Aorta (tissue), 5 donors: ENCODE data around the gene TAF7L. TPM values are rescaled to one million over a fixed set of nuclear protein-coding genes. Genes with fewer than 3 reads are reported as not detected.
"Not testable (repeated sequence)": the region's sequence is repeated elsewhere in the genome, so short reads cannot be mapped to it uniquely, and the experiment has no call there.

Experiments
- ATAC-seq: fragments of 200-7000 bp; cut with Tn5 transposase; one replicate; pipeline ENCODE4 v1.9.1; 2022; ENCODE audit warnings: moderate library complexity; ENCODE audit not compliant: low FRiP score
- DNase-seq, 2 donors: peaks; one replicate each; pipeline ENCODE4 v3.0.0-alpha.2; 2020
- H3K27ac ChIP-seq, 2 donors: one replicate each; pipeline ENCODE4 v1.5.1; 2013; ENCODE audit warnings: low read length in 2 of 2, mild to moderate bottlenecking in 2 of 2, moderate library complexity in 2 of 2, control low read depth in 1 of 2, inconsistent platforms in 1 of 2, low read depth in 1 of 2
- H3K27me3 ChIP-seq, 2 donors: one replicate each; pipeline ENCODE4 v1.6.1; 2013; ENCODE audit warnings: control low read depth in 1 of 2, low read length in 1 of 2, mild to moderate bottlenecking in 1 of 2, moderate library complexity in 1 of 2; ENCODE audit not compliant: insufficient read depth in 2 of 2, control insufficient read depth in 1 of 2
- H3K36me3 ChIP-seq, 2 donors: one replicate each; pipeline ENCODE4 v1.6.1; 2013; ENCODE audit warnings: control low read depth in 1 of 2, low read length in 1 of 2, mild to moderate bottlenecking in 1 of 2; ENCODE audit not compliant: insufficient read depth in 2 of 2, control insufficient read depth in 1 of 2
- H3K4me1 ChIP-seq, 2 donors: one replicate each; pipeline ENCODE4 v1.6.1; 2013; ENCODE audit warnings: low read length in 2 of 2, control low read depth in 1 of 2, mild to moderate bottlenecking in 1 of 2, moderate library complexity in 1 of 2; ENCODE audit not compliant: insufficient read depth in 2 of 2, control insufficient read depth in 1 of 2
- H3K4me3 ChIP-seq, 2 donors: one replicate each; pipeline ENCODE4 v1.5.1; 2013; ENCODE audit warnings: low read length in 2 of 2, control low read depth in 1 of 2, mild to moderate bottlenecking in 1 of 2
- H3K9me3 ChIP-seq: one replicate; pipeline ENCODE4 v1.6.1; 2013; ENCODE audit warnings: mild to moderate bottlenecking, low read length; ENCODE audit not compliant: control insufficient read depth
- WGBS, 2 donors: extraction: QIAGEN DNeasy Blood & Tissue Kit; methylation state at CpG; one replicate each; pipeline ENCODE4 v1.1.7; 2013; 5-methylcytosine and 5-hydroxymethylcytosine counted together
- intact Hi-C, 2 donors: fragments of 100-400 bp; cut with DNase I; formaldehyde crosslinking; loops; one replicate each; pipeline versions ENCODE4 v1.14.2 to v1.15.0; 2022
- long read RNA-seq, 2 donors: library from polyadenylated mRNA; unstranded; transcript quantifications; one replicate each; pipeline ENCODE4 v2.0.0, GENCODE V29; 2020 to 2021
- polyA plus RNA-seq, 2 donors: library from polyadenylated mRNA; stranded (reverse); fragments of 200-250 nt; gene quantifications; one replicate each; pipeline ENCODE4 v1.2.3, GENCODE V29; 2013
- total RNA-seq, 2 donors: library from RNA; stranded (reverse); fragmentation: NEBNext Ultra II Directional; extraction: Animal tissue kit (Norgen Biotek cat#: 25700); gene quantifications; one replicate each; pipeline ENCODE4 v1.2.1, GENCODE V29; 2021
- donor health status: healthy with polysubstance abuse.
- donor health status: Bipolar disorder and iron deficiency.
- donor health status: DM: no; HTN: no; CAD: no.
- donor health status: DM: no; HTN: no; CAD: no.
- donor health status: DM: yes; HTN: yes; CAD: no.

TAF7L gene, protein sequence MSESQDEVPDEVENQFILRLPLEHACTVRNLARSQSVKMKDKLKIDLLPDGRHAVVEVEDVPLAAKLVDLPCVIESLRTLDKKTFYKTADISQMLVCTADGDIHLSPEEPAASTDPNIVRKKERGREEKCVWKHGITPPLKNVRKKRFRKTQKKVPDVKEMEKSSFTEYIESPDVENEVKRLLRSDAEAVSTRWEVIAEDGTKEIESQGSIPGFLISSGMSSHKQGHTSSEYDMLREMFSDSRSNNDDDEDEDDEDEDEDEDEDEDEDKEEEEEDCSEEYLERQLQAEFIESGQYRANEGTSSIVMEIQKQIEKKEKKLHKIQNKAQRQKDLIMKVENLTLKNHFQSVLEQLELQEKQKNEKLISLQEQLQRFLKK
- total RNA-seq, result not detected
- under 1 TPM in 1 of 2 donors, not detected in 1; 0.31 TPM for polyA plus RNA-seq
- long read RNA-seq, donor 1, result 0 reads
- long read RNA-seq, donor 2, result 0 reads

- H3K27ac ChIP-seq, result no peak within 1 kb of the TSS
- H3K36me3 ChIP-seq, result no peaks in the 10 kb centered on the region
- peak within 1 kb of the TSS in 1 of 2 donors; percentile 8 for H3K4me3 ChIP-seq
- H3K9me3 ChIP-seq, result no peaks in the 10 kb centered on the region
- H3K27me3 ChIP-seq, result no peaks in the 10 kb centered on the region
- no peaks in the 10 kb centered on the region for H3K4me1 ChIP-seq
- ATAC-seq, result peak; percentile 33
- intact Hi-C loops, result no loop called here
- WGBS, 2 donors, result 11 to 48% methylated on average over 72 to 75 of the region's 75 CpGs
- no peak for DNase-seq
These were observed at the start of gene TAF7L for GRCh38 chrX:101290957-101291603. Gene TAF7L, minus strand, starts transcription at chrX:101291334. Its CDS starts 3,791 bp downstream, at chrX:101287543.

DNA sequence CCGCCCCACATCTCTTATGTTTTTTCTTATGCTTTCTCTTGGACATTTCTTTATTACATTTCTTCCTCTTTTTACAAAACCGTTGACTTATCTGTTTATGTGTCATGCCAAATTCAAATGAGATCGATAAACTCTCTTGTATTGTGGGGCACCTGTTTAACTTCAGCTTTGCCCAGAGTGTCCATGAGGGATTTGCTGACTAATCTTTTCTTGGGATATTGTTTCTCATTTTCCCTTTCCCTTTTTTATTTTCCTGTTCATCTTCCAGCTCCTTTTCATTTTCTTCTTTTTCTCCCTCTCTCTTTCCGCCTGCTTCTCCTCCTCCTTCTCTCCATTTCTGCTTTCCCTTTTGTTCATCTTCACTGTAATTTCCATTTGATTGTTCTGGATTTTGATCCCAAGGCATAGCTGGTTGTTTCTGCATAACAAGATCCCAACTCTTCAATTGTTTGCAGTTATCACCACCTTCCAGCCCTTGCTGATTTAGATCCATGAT is 46.7 kb upstream of the TAF7L start:
- H3K36me3 ChIP-seq, result no peaks in the 10 kb centered on the region
- ATAC-seq (no peak), DNase-seq (no peak)
- no peak overlapping the region for H3K27ac ChIP-seq
- WGBS, 2 donors, result 88 to 93% methylated on average over 4 of the region's 4 CpGs
- H3K9me3 ChIP-seq, result no peaks in the 10 kb centered on the region
- no peaks in the 10 kb centered on the region for H3K27me3 ChIP-seq
- no peak overlapping the region for H3K4me3 ChIP-seq
- no peaks in the 10 kb centered on the region for H3K4me1 ChIP-seq
- intact Hi-C loops, result no loop called here

DNA sequence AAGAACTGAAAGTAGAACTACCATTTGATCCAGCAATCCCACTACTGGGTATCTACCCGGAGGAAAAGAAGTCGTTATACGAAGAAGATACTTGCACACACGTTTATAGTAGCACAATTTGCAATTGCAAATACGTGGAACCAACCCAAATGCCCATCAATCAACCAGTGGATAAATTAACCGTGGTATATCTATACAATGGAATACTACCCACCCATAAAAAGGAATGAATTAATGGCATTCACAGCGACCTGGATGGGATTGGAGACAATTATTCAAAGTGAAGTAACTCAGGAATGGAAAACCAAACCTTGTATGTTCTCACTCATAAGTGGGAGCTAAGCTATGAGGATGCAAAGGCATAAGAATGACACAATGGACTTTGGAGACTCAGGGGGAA is 43.2 kb upstream of the TAF7L start:
- H3K27me3 ChIP-seq, H3K36me3 ChIP-seq, DNase-seq, H3K4me3 ChIP-seq, intact Hi-C loops, H3K27ac ChIP-seq, H3K9me3 ChIP-seq, H3K4me1 ChIP-seq, ATAC-seq: not testable (repeated sequence)
- 70 to 71% methylated on average over 7 of the region's 7 CpGs for WGBS, 2 donors

DNA sequence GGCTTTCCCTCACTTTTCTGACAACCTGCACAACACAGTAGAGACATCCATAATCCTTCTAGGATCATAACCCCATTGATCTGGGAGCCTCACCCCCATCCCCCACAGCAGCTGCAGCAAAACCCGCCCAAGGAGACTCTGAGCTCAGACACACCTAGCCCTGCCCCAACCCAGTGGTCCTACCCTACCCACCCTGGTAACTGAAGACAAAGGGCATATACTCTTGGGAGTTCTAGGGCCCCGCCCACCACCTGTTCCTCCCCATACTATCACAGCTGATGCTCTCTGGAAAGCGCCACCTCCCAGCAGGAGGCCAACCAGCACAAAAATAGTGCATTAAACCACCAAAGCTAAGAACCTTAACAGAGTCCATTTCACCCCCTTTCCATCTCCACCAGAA is 35.5 kb upstream of the TAF7L start:
- 51 to 80% methylated on average over 3 of the region's 3 CpGs for WGBS, 2 donors
- intact Hi-C loops, H3K27ac ChIP-seq, H3K27me3 ChIP-seq, H3K4me3 ChIP-seq, DNase-seq, ATAC-seq, H3K36me3 ChIP-seq, H3K4me1 ChIP-seq, H3K9me3 ChIP-seq: not testable (repeated sequence)

GRCh38 chrX:101303790-101304189 is 12.7 kb upstream of the TAF7L start:
- DNase-seq, result no peak
- intact Hi-C loops, result no loop called here
- Histone ChIP-seq H3K4me1 (no peaks in the 10 kb centered on the region), H3K9me3 (no peaks in the 10 kb centered on the region), H3K36me3 (no peaks in the 10 kb centered on the region), H3K27ac (no peak overlapping the region), H3K27me3 (no peaks in the 10 kb centered on the region), H3K4me3 (no peak overlapping the region)
- ATAC-seq, result no peak
- WGBS, 2 donors, result 63 to 94% methylated on average over 1 of the region's 1 CpG

GRCh38 chrX:101295603-101296002 is 4.5 kb upstream of the TAF7L start:
- H3K9me3 ChIP-seq, intact Hi-C loops, H3K27ac ChIP-seq, H3K36me3 ChIP-seq, DNase-seq, ATAC-seq, H3K4me3 ChIP-seq, H3K27me3 ChIP-seq, H3K4me1 ChIP-seq: not testable (repeated sequence)
- WGBS, 2 donors, result 91 to 94% methylated on average over 3 of the region's 3 CpGs

DNA sequence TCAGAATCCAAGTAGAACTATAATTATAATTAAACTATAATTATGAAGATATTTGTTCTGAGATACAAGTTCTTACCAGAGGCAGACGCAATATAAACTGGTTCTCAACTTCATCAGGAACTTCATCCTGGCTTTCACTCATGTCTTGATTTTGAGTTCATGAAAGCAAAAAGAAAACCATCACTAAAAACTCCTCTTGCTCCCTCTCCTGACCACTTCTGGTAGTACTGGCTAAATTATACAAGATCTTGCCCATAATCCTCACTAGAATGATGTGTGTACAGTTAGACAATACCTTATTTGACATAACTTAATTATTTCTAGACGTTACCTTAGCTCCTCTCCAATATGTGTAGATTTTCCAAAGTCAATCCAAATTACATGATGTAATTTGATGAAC is 3.7 kb downstream of the TAF7L start:
- intact Hi-C loops, result loop anchor here in 1 of 2 donors (10.0 kb wide), 1 partner anchor 603 kb away; no protein-coding TSS in a partner anchor
- WGBS, 2 donors, result 3 to 8% methylated on average over 2 of the region's 2 CpGs
- Histone ChIP-seq H3K9me3 (no peaks in the 10 kb centered on the region), H3K4me1 (no peaks in the 10 kb centered on the region), H3K4me3 (no peak overlapping the region), H3K27me3 (no peaks in the 10 kb centered on the region), H3K27ac (no peak overlapping the region), H3K36me3 (no peaks in the 10 kb centered on the region)
- DNase-seq, result no peak
- ATAC-seq, result no peak

DNA sequence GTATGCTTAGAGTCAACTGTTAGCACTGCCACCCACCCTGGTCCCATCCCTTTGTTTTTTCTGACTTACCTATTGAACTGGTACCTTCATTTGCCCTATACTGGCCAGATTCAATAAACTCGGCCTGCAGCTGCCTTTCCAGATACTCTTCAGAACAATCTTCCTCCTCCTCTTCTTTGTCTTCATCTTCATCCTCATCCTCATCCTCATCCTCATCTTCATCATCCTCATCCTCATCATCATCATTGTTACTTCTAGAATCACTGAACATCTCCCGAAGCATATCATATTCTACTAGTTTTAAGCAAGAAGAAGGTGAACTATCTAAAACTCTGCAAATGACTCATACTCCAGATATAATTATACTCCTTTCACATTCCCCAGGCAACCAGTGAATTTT is 14.9 kb downstream of the TAF7L start:
- no peaks in the 10 kb centered on the region for H3K36me3 ChIP-seq
- ATAC-seq, result no peak
- no peak overlapping the region for H3K27ac ChIP-seq
- no peaks in the 10 kb centered on the region for H3K4me1 ChIP-seq
- intact Hi-C loops, result no loop called here
- no peaks in the 10 kb centered on the region for H3K27me3 ChIP-seq
- H3K9me3 ChIP-seq, result no peaks in the 10 kb centered on the region
- no peak for DNase-seq
- no peak overlapping the region for H3K4me3 ChIP-seq
- 81 to 89% methylated on average over 2 of the region's 2 CpGs for WGBS, 2 donors
